Neural cell (in vitro differentiated cells): Measurements from ENCODE around the gene RAVER2. TPM values are rescaled to one million over a fixed set of nuclear protein-coding genes. Genes with fewer than 3 reads are reported as not detected.

Experiments used
- H2AFZ ChIP-seq: fragments of 200-600, 300-800 bp; sonication (generic), shearing (Covaris generic); 2 replicates; pipeline ENCODE4 v1.6.0; 2014; ENCODE audit warnings: low read depth, mild to moderate bottlenecking, antibody characterized with exemption, low read length, moderate library complexity
- H3F3A ChIP-seq: fragments of 200-600 bp; shearing (Covaris generic); 2 replicates; pipeline ENCODE4 v1.6.1; 2016; ENCODE audit warnings: mild to moderate bottlenecking, moderate library complexity, mixed read lengths, antibody characterized with exemption, low read length; ENCODE audit not compliant: insufficient read depth, poor library complexity, severe bottlenecking
- H3K27ac ChIP-seq: fragments of 200-600, 300-800 bp; sonication (generic), shearing (Covaris generic); 2 replicates; pipeline ENCODE4 v1.5.1; 2014; ENCODE audit warnings: mild to moderate bottlenecking, low read length, moderate library complexity
- H3K27me3 ChIP-seq: fragments of 300-800, 200-600 bp; sonication (generic), shearing (Covaris generic); 2 replicates; pipeline ENCODE4 v1.6.0; 2014; ENCODE audit warnings: mild to moderate bottlenecking, low read depth, low read length, moderate library complexity; ENCODE audit not compliant: insufficient read depth
- H3K36me3 ChIP-seq: fragments of 300-800, 200-600 bp; sonication (generic), shearing (Covaris generic); 2 replicates; pipeline ENCODE4 v1.5.1; 2014; ENCODE audit warnings: mild to moderate bottlenecking, antibody characterized with exemption, low read length, moderate library complexity; ENCODE audit not compliant: insufficient read depth
- H3K4me2 ChIP-seq: fragments of 300-800, 200-600 bp; sonication (generic), shearing (Covaris generic); 2 replicates; pipeline ENCODE4 v1.6.0; 2014; ENCODE audit warnings: mild to moderate bottlenecking, low read length
- H3K4me3 ChIP-seq: fragments of 300-800, 200-600 bp; sonication (generic), shearing (Covaris generic); 2 replicates; pipeline ENCODE4 v1.5.1; 2014; ENCODE audit warnings: mild to moderate bottlenecking, low read length, moderate library complexity
- H3K79me2 ChIP-seq: fragments of 200-600 bp; shearing (Covaris generic); replicated peaks from 2 replicates; pipeline ENCODE4 v1.6.0; 2014; ENCODE audit warnings: mild to moderate bottlenecking, low read length, moderate library complexity; ENCODE audit not compliant: insufficient read depth
- H3K9ac ChIP-seq: fragments of 300-800, 200-600 bp; sonication (generic), shearing (Covaris generic); 2 replicates; pipeline ENCODE4 v1.6.1; 2016; ENCODE audit warnings: mild to moderate bottlenecking, low read length, mixed read lengths
- H3K9me2 ChIP-seq: fragments of 200-600 bp; shearing (Covaris generic); 2 replicates; pipeline ENCODE4 v1.6.1; 2016; ENCODE audit warnings: mild to moderate bottlenecking, low read length, mixed read lengths; ENCODE audit not compliant: insufficient read depth
- H3K9me3 ChIP-seq: fragments of 200-600, 300-800 bp; sonication (generic), shearing (Covaris generic); 2 replicates; pipeline ENCODE4 v1.6.1; 2016; ENCODE audit warnings: mild to moderate bottlenecking, mixed run types, low read length, moderate library complexity, mixed read lengths
- H4K20me1 ChIP-seq: fragments of 200-600 bp; shearing (Covaris generic); 2 replicates; pipeline ENCODE4 v1.6.1; 2016; ENCODE audit warnings: mild to moderate bottlenecking, mixed run types; ENCODE audit not compliant: insufficient read depth
- CTCF ChIP-seq: fragments of 450-650 bp; IDR thresholded peaks from 2 replicates; pipeline ENCODE4 v1.5.1; 2014; ENCODE audit warnings: antibody characterized with exemption, mild to moderate bottlenecking, moderate library complexity; ENCODE audit not compliant: poor library complexity, severe bottlenecking
- EP300 ChIP-seq: fragments of 450-650 bp; conservative IDR thresholded peaks from 2 replicates; pipeline ENCODE4 v1.6.1; 2014; ENCODE audit warnings: antibody characterized with exemption, mild to moderate bottlenecking, moderate library complexity; ENCODE audit not compliant: poor library complexity, severe bottlenecking
- EZH2 ChIP-seq: fragments of 200-600, 300-800 bp; shearing (Covaris generic), sonication (generic); IDR thresholded peaks from 2 replicates; pipeline ENCODE4 v1.6.1; 2014; ENCODE audit warnings: antibody characterized with exemption, low read length, borderline replicate concordance, mild to moderate bottlenecking; ENCODE audit not compliant: insufficient read depth, poor library complexity, severe bottlenecking
- MXI1 ChIP-seq: fragments of 450-650 bp; conservative IDR thresholded peaks from 2 replicates; pipeline ENCODE4 v1.6.1; 2014; ENCODE audit warnings: antibody characterized with exemption, mild to moderate bottlenecking; ENCODE audit not compliant: poor library complexity, severe bottlenecking
- POLR2AphosphoS5 ChIP-seq: IDR thresholded peaks from 2 replicates; pipeline ENCODE4 v1.6.1; 2012
- RAD21 ChIP-seq: fragments of 450-650 bp; conservative IDR thresholded peaks from 2 replicates; pipeline ENCODE4 v1.6.1; 2014; ENCODE audit warnings: antibody characterized with exemption, mild to moderate bottlenecking, moderate library complexity
- REST ChIP-seq: IDR thresholded peaks from 2 replicates; pipeline ENCODE4 v1.6.1; 2012; ENCODE audit warnings: borderline replicate concordance
- SMC3 ChIP-seq: fragments of 450-650 bp; conservative IDR thresholded peaks from 2 replicates; pipeline ENCODE4 v1.6.1; 2014; ENCODE audit warnings: antibody characterized with exemption, mild to moderate bottlenecking, moderate library complexity; ENCODE audit not compliant: poor library complexity
- TAF1 ChIP-seq: IDR thresholded peaks from 2 replicates; pipeline ENCODE4 v1.6.1; 2012; ENCODE audit warnings: low read depth
- polyA plus RNA-seq: library from polyadenylated mRNA; depleted of rRNA; stranded (reverse); fragments of >200 nt; gene quantifications from 2 replicates; pipeline ENCODE4 v1.2.3, GENCODE V29; 2014

Gene RAVER2
- polyA plus RNA-seq, 1 donor from 2014 or later: 8.1 TPM

DNA sequence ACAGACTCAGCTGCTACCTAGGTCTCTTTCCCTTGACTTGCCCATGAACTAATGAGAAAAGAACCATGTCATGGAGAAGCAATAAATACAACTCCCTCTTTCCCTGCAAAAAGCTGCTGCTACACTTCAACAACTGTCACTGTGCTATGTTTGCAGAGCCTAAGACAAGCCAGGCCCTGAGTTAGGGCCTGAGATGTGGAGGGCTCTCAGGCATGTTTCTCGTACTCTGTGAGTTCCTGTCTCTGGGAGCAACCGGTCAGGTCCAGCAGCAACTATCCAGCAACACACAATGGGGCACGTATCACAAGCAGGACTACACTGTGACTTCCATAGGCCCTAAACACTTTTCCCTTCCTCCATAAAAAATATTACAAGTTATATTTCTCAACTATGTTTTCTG is 129.8 kb downstream of the RAVER2 start:
- Histone ChIP-seq H3K9ac (no peak overlapping the region), H3K27me3 (no peaks in the 10 kb centered on the region), H3K4me2 (no peak overlapping the region), H3K9me3 (no peaks in the 10 kb centered on the region), H3K36me3 (no peaks in the 10 kb centered on the region), H2AFZ (no peak overlapping the region), H3K79me2 (no peaks in the 10 kb centered on the region), H3K9me2 (no peaks in the 10 kb centered on the region), H3K4me3 (no peak overlapping the region), H3F3A (no peaks in the 10 kb centered on the region), H3K27ac (no peak overlapping the region), H4K20me1 (no peaks in the 10 kb centered on the region)
- TF ChIP-seq CTCF (no peak), EZH2 (no peak), POLR2AphosphoS5 (no peak), MXI1 (no peak), REST (no peak)

- Histone ChIP-seq H3K4me2 (no peak overlapping the region), H3K36me3 (no peaks in the 10 kb centered on the region), H3K4me3 (no peak overlapping the region), H3K9me2 (no peaks in the 10 kb centered on the region), H3F3A (no peaks in the 10 kb centered on the region), H4K20me1 (no peaks in the 10 kb centered on the region), H3K9ac (no peak overlapping the region), H2AFZ (no peak overlapping the region), H3K79me2 (no peaks in the 10 kb centered on the region), H3K9me3 (no peaks in the 10 kb centered on the region), H3K27me3 (no peaks in the 10 kb centered on the region), H3K27ac (no peak overlapping the region)
- TF ChIP-seq SMC3 (no peak), EZH2 (no peak), MXI1 (no peak), TAF1 (no peak), POLR2AphosphoS5 (no peak), CTCF (no peak), EP300 (no peak), RAD21 (no peak), REST (no peak)
These were observed 130.2 kb downstream of the RAVER2 start for GRCh38 chr1:64875101-64875500.
